Stomach smooth muscle (tissue), 2 donors: ENCODE data around the gene LZTS3.

ENCODE experiments used
- H3K27ac ChIP-seq: one replicate; pipeline ENCODE4 v1.7.0; 2013; ENCODE audit warnings: mild to moderate bottlenecking, low read length, inconsistent platforms
- H3K27me3 ChIP-seq, 2 donors: one replicate each; pipeline ENCODE4 v1.7.0; 2013; ENCODE audit warnings: low read length in 2 of 2; ENCODE audit not compliant: insufficient read depth in 2 of 2, control insufficient read depth in 1 of 2
- H3K36me3 ChIP-seq, 2 donors: one replicate each; pipeline ENCODE4 v1.7.0; 2013; ENCODE audit warnings: low read length in 2 of 2; ENCODE audit not compliant: control insufficient read depth in 2 of 2, insufficient read depth in 2 of 2
- H3K4me1 ChIP-seq: one replicate; pipeline ENCODE4 v1.7.0; 2013; ENCODE audit warnings: low read length; ENCODE audit not compliant: control insufficient read depth, insufficient read depth
- H3K4me3 ChIP-seq, 2 donors: one replicate each; pipeline ENCODE4 v1.7.0; 2013; ENCODE audit warnings: low read length in 2 of 2
- H3K9ac ChIP-seq, 2 donors: one replicate each; pipeline ENCODE4 v1.7.0; 2013; ENCODE audit warnings: low read length in 2 of 2, mild to moderate bottlenecking in 1 of 2
- H3K9me3 ChIP-seq, 2 donors: one replicate each; pipeline ENCODE4 v1.7.0; 2013; ENCODE audit warnings: low read length in 2 of 2; ENCODE audit not compliant: control insufficient read depth in 2 of 2
- donor health status: healthy.
- donor health status: Pancreatic carcinoma.

LZTS3 gene

DNA sequence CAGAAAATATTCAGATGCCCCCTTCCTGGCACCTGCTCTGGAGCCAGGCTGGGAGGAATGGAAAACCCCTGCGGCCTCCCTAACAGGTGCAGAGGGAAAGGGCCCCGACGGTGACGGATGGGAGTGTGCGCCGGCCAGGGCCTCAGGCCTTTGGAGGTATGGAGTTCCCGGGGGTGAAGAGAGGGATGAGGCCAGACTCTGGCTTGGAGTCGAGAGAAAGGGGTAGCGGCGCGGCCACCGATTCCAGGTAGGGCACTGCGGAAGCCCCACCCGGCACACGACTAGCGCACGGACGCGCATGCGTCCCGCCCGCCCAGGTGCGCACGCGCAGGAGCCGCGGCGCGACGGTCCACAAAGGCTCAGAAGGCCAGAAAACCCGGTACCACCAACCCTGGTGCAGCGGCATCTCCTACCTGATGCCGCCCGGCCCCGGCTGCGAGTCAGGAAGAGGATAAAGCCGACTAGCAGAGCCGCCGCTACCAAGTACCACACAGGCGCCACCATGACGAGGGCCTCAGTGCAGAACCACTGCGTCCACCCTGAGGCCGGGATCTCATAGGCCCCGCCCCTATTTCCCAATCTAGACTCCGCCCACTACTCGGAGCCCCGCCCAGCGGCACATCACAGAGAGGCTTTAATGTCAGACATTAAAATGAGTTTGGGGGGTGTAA lies 30.9 kb upstream of the LZTS3 start, which contains the start of gene DDRGK1:
DDRGK1 (minus strand) TSS at position 559 of the 671 bp plus-strand sequence; CDS start at position 504, 55 bp downstream.
- Histone ChIP-seq H3K4me1 (peaks cover 19% of the 10 kb centered on the region), H3K4me3 (peak within 1 kb of the TSS; percentile 96 to 98), H3K36me3 (peaks cover 8 to 16% of the 10 kb centered on the region in 2 donors), H3K27me3 (no peaks in the 10 kb centered on the region), H3K9ac (peak within 1 kb of the TSS; percentile 90 to 94), H3K27ac (peak within 1 kb of the TSS; percentile 66), H3K9me3 (no peaks in the 10 kb centered on the region)

DNA sequence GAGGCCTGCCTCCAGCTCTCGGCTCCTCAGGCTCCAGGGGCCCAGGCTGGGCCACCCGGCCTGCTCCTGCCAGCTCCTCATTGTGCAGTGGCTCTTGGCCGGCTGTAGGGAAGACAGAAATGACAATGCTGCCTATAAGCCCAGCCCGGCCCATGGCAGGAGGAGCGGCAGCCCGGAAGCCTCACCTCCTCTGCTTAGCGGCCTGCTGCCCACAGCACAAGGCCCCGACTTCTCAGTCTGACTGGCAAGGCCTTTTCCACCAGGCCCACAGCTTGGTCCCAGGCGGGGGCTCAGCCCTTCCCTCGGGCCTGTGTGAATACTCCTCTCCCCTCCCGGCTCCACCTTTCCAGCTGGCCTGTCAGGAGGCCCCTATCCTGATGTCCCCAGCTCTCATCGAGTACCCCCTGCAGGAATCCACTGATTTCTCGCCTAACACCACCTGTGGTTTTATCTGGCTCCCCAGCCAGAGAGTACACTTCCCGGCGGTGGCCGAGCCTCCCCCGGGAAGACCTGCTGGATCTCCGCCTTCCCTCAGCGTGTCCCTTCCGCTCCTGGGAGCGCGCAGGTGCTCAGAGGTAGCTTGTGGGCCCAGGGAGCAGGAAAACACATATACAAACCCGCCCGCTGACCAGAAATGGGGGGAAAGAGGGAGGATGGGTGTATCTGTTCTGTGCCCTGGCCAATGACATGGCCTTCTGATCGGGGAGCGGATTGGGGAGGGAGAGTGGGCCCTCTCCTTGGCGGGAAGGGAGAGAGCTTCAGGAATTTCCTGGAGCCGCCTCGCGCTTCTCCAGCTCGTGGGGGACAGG lies 30.2 kb upstream of the LZTS3 start:
- peak overlapping the region; percentile 66 for H3K27ac ChIP-seq
- peaks cover 15% of the 10 kb centered on the region for H3K4me1 ChIP-seq
- peak overlapping the region; percentile 96 to 98 for H3K4me3 ChIP-seq
- peaks cover 12 to 19% of the 10 kb centered on the region in 2 donors for H3K36me3 ChIP-seq
- H3K9ac ChIP-seq = peak overlapping the region; percentile 90 to 94
- H3K9me3 ChIP-seq = no peaks in the 10 kb centered on the region
- no peaks in the 10 kb centered on the region for H3K27me3 ChIP-seq

DNA sequence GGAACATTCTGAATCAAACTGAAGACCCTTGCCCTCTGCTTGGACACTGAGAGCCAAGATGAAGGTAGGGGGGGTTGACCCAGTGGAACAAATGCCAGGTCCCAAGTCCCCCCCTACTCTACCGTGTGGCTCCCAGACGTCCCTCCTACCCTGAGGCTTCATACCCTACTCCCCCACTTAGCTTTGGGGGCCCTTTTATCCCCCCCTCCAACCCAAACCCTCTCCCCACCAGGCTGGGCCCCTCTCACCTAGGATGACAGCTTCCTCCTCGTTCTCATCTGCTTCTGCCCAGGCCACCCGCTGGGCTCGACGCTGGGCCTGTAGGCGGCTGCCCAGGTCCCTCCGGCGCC lies 29.6 kb upstream of the LZTS3 start:
- H3K27ac ChIP-seq = no peak overlapping the region
- peaks cover 12 to 19% of the 10 kb centered on the region in 2 donors for H3K36me3 ChIP-seq
- no peaks in the 10 kb centered on the region for H3K9me3 ChIP-seq
- no peaks in the 10 kb centered on the region for H3K27me3 ChIP-seq
- H3K9ac ChIP-seq = peak overlapping the region; percentile 90 to 94
- H3K4me3 ChIP-seq = peak overlapping the region in 1 of 2 donors; percentile 98
- H3K4me1 ChIP-seq = peaks cover 13% of the 10 kb centered on the region

DNA sequence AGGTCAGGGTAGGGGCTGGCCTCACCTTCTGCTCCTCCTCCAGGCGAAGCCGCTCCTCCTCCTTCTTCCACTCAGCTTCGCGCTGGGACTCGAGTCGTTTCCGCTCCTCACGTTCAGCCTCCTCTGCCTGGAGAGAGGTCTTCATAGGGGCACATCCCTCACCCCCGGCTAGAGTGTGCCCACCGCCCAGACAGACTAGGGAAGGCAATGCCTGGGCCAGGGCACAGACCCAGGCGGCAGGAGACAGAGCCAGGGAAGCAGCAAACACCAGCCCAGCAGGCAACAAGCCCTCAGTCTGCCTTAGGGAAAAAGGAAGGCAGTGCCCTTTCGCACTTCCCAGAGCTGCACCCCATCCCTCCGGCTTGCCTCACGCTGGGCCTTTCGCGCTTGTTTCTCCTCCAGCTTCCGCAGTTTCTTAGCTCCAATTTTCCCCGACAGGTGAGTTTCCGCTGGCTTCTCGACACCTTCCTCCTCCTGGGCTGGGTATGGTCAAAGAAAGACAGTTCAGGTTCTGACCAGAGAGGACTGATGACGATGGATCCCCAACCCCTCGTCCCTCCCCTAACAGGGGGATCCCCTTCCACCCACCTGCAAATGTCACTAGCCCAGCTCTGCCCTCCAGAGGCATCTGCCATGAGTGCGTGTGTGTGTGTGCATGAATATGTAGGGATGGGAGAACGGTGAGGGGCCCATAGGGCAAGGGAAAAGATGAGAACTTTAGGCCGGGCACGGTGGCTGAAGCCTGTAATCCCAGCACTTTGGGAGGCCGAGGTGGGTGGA lies 26.8 kb upstream of the LZTS3 start:
- no peaks in the 10 kb centered on the region for H3K9me3 ChIP-seq
- peaks cover 25 to 35% of the 10 kb centered on the region in 2 donors for H3K36me3 ChIP-seq
- H3K27me3 ChIP-seq = no peaks in the 10 kb centered on the region
- H3K9ac ChIP-seq = no peak overlapping the region
- H3K27ac ChIP-seq = no peak overlapping the region
- no peak overlapping the region for H3K4me3 ChIP-seq
- peaks cover 13% of the 10 kb centered on the region for H3K4me1 ChIP-seq

DNA sequence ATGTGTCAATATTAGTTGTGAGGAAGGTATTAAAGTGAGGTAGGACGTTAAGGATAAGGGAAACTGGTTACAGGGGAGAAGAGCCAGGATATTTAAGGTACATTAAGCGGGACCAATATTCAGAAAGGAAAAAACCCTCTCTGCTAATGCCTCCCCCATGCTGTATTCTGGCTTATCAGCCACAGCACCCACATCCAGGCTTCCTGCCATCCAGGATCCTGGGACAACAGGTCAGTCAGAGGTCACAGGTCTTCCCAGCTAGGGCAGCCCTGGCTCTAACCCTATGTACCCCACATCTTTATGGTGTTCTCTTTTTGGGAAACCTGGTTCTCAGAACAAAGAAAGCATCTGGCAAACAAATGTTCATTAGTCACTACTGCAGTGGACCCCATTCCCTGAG lies 25.9 kb upstream of the LZTS3 start:
- Histone ChIP-seq H3K27ac (no peak overlapping the region), H3K9me3 (no peaks in the 10 kb centered on the region), H3K4me3 (no peak overlapping the region), H3K27me3 (no peaks in the 10 kb centered on the region), H3K9ac (no peak overlapping the region), H3K4me1 (peaks cover 13% of the 10 kb centered on the region), H3K36me3 (peaks cover 35 to 45% of the 10 kb centered on the region in 2 donors)

DNA sequence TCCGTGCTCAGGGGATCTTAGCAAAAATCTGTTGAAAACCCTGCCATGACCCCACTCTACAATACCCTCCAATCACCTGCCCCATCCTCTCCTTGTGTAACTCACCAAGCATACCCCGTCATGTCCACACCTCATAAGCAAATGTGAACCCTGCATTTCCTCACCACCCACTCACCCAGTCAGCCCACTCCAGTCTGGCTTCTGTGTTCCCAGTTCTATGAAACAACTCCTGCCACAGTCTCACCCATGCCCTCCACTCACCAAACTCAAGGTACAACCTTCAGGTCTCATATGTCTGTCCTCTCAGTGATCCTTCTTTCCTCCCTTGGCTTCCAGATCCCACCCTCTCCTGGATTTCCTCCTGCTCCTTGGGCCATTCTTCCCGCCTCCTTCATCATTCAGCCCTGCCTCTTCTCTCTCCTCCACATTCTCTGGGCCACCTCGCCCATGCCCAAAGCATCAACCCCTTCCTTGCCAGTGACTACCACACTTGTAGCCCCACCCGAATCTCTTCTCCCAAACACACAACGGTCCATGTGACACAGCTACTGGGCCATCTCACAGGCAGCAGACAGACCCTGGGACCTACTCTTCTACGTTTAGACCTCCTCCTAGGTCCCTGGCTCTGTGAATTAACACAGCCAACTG lies 22.4 kb upstream of the LZTS3 start:
- H3K27me3 ChIP-seq = no peaks in the 10 kb centered on the region
- H3K4me3 ChIP-seq = no peak overlapping the region
- H3K36me3 ChIP-seq = peaks cover 53 to 71% of the 10 kb centered on the region in 2 donors
- H3K9ac ChIP-seq = no peak overlapping the region
- no peak overlapping the region for H3K27ac ChIP-seq
- H3K9me3 ChIP-seq = no peaks in the 10 kb centered on the region
- H3K4me1 ChIP-seq = no peaks in the 10 kb centered on the region

DNA sequence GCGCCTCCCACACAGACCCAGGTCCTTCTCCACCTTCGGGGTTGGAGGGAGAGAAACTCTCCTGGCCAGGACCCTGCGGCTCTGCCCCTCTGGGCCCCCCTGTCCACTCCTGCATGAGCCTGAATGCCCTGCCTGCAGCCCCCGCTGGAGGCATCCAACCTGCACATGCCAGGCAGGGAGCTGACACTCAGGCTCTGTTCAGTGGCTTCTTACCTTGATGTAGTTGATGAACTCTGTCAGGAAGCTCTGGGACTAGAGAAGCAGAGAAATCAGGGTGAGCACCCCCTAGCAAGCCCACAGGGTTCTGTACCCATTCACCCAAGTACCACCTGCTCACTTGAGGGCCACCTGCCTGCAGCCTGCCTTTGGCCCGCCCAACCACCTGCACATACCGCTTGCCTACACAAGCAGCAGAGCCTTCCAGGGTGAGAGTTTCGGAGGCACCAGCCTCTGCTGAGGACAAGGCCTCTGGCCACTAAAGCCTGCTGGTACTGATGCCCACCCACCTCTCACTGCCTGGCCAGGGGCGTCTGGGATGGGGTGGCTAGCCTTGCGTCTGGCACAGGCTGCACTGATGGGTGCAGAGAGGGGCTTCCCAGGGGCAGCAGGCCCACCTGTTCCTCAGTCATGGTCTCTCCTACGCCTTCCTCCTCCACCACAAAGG lies 21.4 kb upstream of the LZTS3 start:
- Histone ChIP-seq H3K9ac (no peak overlapping the region), H3K4me1 (no peaks in the 10 kb centered on the region), H3K4me3 (no peak overlapping the region), H3K9me3 (no peaks in the 10 kb centered on the region), H3K36me3 (peaks cover 54 to 72% of the 10 kb centered on the region in 2 donors), H3K27ac (no peak overlapping the region), H3K27me3 (no peaks in the 10 kb centered on the region)

DNA sequence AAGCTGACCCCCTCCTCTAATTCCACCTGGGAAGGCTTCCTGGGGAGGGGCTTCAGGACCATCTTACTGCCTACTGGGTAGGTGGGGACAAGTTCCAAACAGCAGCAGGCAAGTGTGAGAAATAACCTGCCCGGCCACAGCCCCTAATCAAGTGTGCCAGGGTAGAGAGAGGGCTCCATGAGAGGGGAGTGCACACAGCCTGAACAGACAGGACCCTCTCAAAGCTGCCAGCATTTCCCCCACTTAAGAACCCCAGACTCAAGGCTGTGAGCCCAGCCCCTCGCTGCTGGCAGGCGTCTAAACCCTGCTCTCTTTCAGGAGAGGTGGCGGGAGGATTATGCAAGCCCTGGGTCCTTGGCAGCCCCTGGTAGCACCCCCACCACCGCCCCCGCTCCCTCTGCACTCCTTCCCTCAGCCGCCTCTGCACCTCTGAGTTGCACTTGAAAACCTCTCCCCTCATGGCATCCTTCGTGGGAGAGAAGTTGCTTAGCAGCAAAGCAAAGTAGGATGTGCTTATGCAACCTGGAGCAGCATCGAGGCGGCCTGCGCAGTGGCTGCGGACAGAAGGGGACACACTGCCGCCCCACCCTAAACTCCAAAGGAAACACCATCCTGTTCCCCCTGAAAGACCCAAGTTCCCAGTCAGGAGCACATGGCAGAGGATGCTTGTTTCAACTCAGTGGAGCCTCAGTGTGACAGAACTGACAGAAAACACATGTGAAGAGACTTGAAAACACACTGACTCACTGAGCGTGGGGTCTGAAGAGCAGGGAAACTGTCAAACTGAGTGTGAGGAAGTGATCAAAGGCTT lies 20.7 kb upstream of the LZTS3 start:
- Histone ChIP-seq H3K4me1 (no peaks in the 10 kb centered on the region), H3K9me3 (no peaks in the 10 kb centered on the region), H3K9ac (no peak overlapping the region), H3K27me3 (no peaks in the 10 kb centered on the region), H3K4me3 (no peak overlapping the region), H3K36me3 (peaks cover 47 to 71% of the 10 kb centered on the region in 2 donors), H3K27ac (no peak overlapping the region)

DNA sequence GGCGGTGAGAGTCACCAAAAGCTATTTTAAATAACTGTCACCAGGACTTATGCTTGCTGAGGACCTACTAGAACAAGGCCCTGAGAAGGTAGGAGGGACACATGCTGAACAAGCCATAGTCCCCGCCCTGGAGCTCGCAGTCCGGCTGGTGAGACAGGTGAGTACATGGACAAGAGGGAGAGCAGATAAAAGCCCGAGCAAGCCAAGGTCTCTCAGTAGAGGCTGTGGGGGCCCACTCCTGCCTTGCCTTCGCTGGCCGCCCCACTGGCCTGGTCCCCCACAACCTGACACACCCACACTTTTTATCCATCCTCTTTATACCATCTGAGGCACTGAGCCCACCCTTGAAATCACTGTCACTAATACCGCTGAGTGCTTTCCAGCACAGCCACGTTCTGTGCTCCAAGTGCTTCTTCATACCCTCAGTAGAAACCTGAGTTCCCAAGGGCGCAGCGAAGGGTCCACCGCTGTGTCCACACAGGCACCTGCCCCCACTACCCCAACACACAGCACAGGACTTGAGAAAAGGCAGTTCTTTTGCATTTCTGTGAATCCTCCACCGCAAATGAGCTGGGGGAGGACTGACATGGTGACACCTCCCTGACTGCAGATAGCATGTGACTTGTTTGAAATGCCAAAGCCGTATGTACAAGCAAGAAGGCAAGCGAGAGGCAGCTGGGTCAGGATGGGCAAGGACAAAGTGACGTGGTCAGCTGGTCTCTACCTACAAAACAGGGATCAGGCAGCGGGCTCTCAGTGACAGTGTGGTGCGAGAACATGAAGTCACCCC lies 19.1 kb upstream of the LZTS3 start:
- Histone ChIP-seq H3K36me3 (peaks cover 44 to 66% of the 10 kb centered on the region in 2 donors), H3K27ac (no peak overlapping the region), H3K9ac (no peak overlapping the region)

More for the DNA sequence above, 19.1 kb upstream of the LZTS3 start:
- Histone ChIP-seq H3K4me1 (no peaks in the 10 kb centered on the region), H3K27me3 (no peaks in the 10 kb centered on the region), H3K9me3 (no peaks in the 10 kb centered on the region), H3K4me3 (no peak overlapping the region)
